ENCODE results near the gene FGF5.

- TF ChIP-seq CTCF (conservative IDR thresholded peaks at IDR 0.05; ENCODE audit: low read depth, low read length) (no peak), EZH2 (IDR thresholded peaks at IDR 0.05; ENCODE audit: low read length, unreplicated experiment) (no peak), EZH2phosphoT487 (IDR thresholded peaks at IDR 0.05; ENCODE audit: borderline replicate concordance, low read length) (no peak)
Observed at GRCh38 chr4:80321776-80322175, 55.3 kb downstream of the FGF5 start.
